Activated naive CD4-positive, alpha-beta T cell treated with anti-CD3 and anti-CD28 coated beads, Interleukin-2, amount 50 U/mL, for 72 hours (primary cell): Measurements from ENCODE around the gene DUSP14. TPM values are rescaled to one million over a fixed set of nuclear protein-coding genes. Genes with fewer than 3 reads are reported as not detected.
A peak's percentile ranks its signal among the peaks of the same experiment; 100 is the strongest.
"Not testable (repeated sequence)": the region's sequence is repeated elsewhere in the genome, so short reads cannot be mapped to it uniquely, and the experiment has no call there.

Source experiments
- ATAC-seq, 2 donors: fragments of 150-1000 bp; cut with Tn5 transposase; 2 replicates each; pipeline ENCODE4 v1.10.0; 2021; ENCODE audit warnings: mild to moderate bottlenecking in 2 of 2, moderate library complexity in 2 of 2
- DNase-seq, 2 donors: peaks; one replicate each; pipeline ENCODE4 v3.0.0; 2021 to 2022; ENCODE audit warnings: low spot score in 2 of 2
- H3K27ac Mint-ChIP-seq, 2 donors: one replicate each; pipeline ENCODE4 v1.8.0; 2022; ENCODE audit warnings: mild to moderate bottlenecking in 2 of 2, mixed read lengths in 2 of 2
- H3K36me3 Mint-ChIP-seq, 2 donors: one replicate each; pipeline ENCODE4 v1.8.0; 2022; ENCODE audit warnings: mixed read lengths in 2 of 2
- H3K9me3 Mint-ChIP-seq, 2 donors: one replicate each; pipeline ENCODE4 v1.8.0; 2022; ENCODE audit warnings: mixed read lengths in 2 of 2
- total RNA-seq, 2 donors: library from RNA; stranded (reverse); gene quantifications; one replicate each; pipeline ENCODE4 v1.2.3, GENCODE V29; 2022

The DUSP14 gene
- total RNA-seq, 2 donors from 2014 or later: 7.6 to 13.1 TPM

GRCh38 chr17:37502009-37502936 is 12.6 kb downstream of the DUSP14 start:
- no peak for ATAC-seq
- peak overlapping the region in 1 of 2 donors; percentile 36 for H3K27ac Mint-ChIP-seq
- H3K9me3 Mint-ChIP-seq: no peaks in the 10 kb centered on the region
- no peaks in the 10 kb centered on the region for H3K36me3 Mint-ChIP-seq
- no peak for DNase-seq

GRCh38 chr17:37503148-37503547 is 13.5 kb downstream of the DUSP14 start:
- no peaks in the 10 kb centered on the region for H3K36me3 Mint-ChIP-seq
- DNase-seq (no peak), ATAC-seq (no peak)
- no peaks in the 10 kb centered on the region for H3K9me3 Mint-ChIP-seq
- H3K27ac Mint-ChIP-seq: peak overlapping the region in 1 of 2 donors; percentile 60

- peak in 1 of 2 donors; percentile 37 for ATAC-seq
- H3K27ac Mint-ChIP-seq: no peak overlapping the region
- no peak for DNase-seq
Measured at GRCh38 chr17:37505333-37505732, 15.6 kb downstream of the DUSP14 start.

GRCh38 chr17:37506678-37507077 is 17.0 kb downstream of the DUSP14 start:
- no peaks in the 10 kb centered on the region for H3K9me3 Mint-ChIP-seq
- no peaks in the 10 kb centered on the region for H3K36me3 Mint-ChIP-seq
- peak in 1 of 2 donors; percentile 13 for DNase-seq
- ATAC-seq: peak in 1 of 2 donors; percentile 68
- H3K27ac Mint-ChIP-seq: peak overlapping the region in 1 of 2 donors; percentile 37

More at GRCh38 chr17:37505333-37505732, 15.6 kb downstream of the DUSP14 start:
- Mint-ChIP-seq H3K9me3 (no peaks in the 10 kb centered on the region), H3K36me3 (no peaks in the 10 kb centered on the region)

- no peak overlapping the region for H3K27ac Mint-ChIP-seq
- DNase-seq (no peak), ATAC-seq (no peak)
- H3K9me3 Mint-ChIP-seq: no peaks in the 10 kb centered on the region
- H3K36me3 Mint-ChIP-seq: no peaks in the 10 kb centered on the region
Measured at GRCh38 chr17:37507111-37507510, 17.4 kb downstream of the DUSP14 start.

GRCh38 chr17:37510056-37510455 is 20.4 kb downstream of the DUSP14 start:
- Mint-ChIP-seq H3K27ac (peak overlapping the region in 1 of 2 donors; percentile 37), H3K36me3 (peaks cover 0 to 5% of the 10 kb centered on the region in 2 donors), H3K9me3 (no peaks in the 10 kb centered on the region)
- no peak for ATAC-seq
- no peak for DNase-seq

- H3K27ac Mint-ChIP-seq: peak overlapping the region in 1 of 2 donors; percentile 20
- not testable (repeated sequence) for DNase-seq, H3K36me3 Mint-ChIP-seq, H3K9me3 Mint-ChIP-seq, ATAC-seq
Measured at GRCh38 chr17:37511642-37512041, 22.0 kb downstream of the DUSP14 start.

- DNase-seq (no peak), ATAC-seq (no peak)
- H3K36me3 Mint-ChIP-seq: peaks cover 0 to 5% of the 10 kb centered on the region in 2 donors
- no peaks in the 10 kb centered on the region for H3K9me3 Mint-ChIP-seq
- peak overlapping the region; percentile 20 to 51 for H3K27ac Mint-ChIP-seq
Measured at GRCh38 chr17:37512442-37513068, 22.9 kb downstream of the DUSP14 start.

GRCh38 chr17:37513711-37514110 is 24.0 kb downstream of the DUSP14 start:
- no peaks in the 10 kb centered on the region for H3K9me3 Mint-ChIP-seq
- DNase-seq: no peak
- ATAC-seq: no peak
- peaks cover 5% of the 10 kb centered on the region in 2 donors for H3K36me3 Mint-ChIP-seq
- no peak overlapping the region for H3K27ac Mint-ChIP-seq

- Mint-ChIP-seq H3K36me3 (peaks cover 5% of the 10 kb centered on the region in 2 donors), H3K9me3 (no peaks in the 10 kb centered on the region), H3K27ac (no peak overlapping the region)
- ATAC-seq: no peak
- DNase-seq: no peak
Measured at GRCh38 chr17:37516127-37516571, 26.5 kb downstream of the DUSP14 start.

GRCh38 chr17:37517881-37518280 is 28.2 kb downstream of the DUSP14 start:
- Mint-ChIP-seq H3K9me3 (no peaks in the 10 kb centered on the region), H3K36me3 (peaks cover 4 to 5% of the 10 kb centered on the region in 2 donors), H3K27ac (peak overlapping the region in 1 of 2 donors; percentile 25)
- ATAC-seq (no peak), DNase-seq (no peak)

- no peak for ATAC-seq
Measured at GRCh38 chr17:37518826-37519225, 29.1 kb downstream of the DUSP14 start.

GRCh38 chr17:37519251-37519985 is 29.7 kb downstream of the DUSP14 start:
- peaks cover 0 to 5% of the 10 kb centered on the region in 2 donors for H3K36me3 Mint-ChIP-seq
- no peak for ATAC-seq
- DNase-seq: no peak
- H3K9me3 Mint-ChIP-seq: no peaks in the 10 kb centered on the region
- peak overlapping the region in 1 of 2 donors; percentile 35 for H3K27ac Mint-ChIP-seq

More at GRCh38 chr17:37518826-37519225, 29.1 kb downstream of the DUSP14 start:
- Mint-ChIP-seq H3K27ac (peak overlapping the region in 1 of 2 donors; percentile 13), H3K36me3 (peaks cover 0 to 5% of the 10 kb centered on the region in 2 donors), H3K9me3 (no peaks in the 10 kb centered on the region)
- no peak for DNase-seq

GRCh38 chr17:37520174-37520573 is 30.5 kb downstream of the DUSP14 start:
- no peaks in the 10 kb centered on the region for H3K9me3 Mint-ChIP-seq
- peak overlapping the region; percentile 35 to 62 for H3K27ac Mint-ChIP-seq
- DNase-seq: no peak
- H3K36me3 Mint-ChIP-seq: peaks cover 0 to 5% of the 10 kb centered on the region in 2 donors
- ATAC-seq: no peak

GRCh38 chr17:37521821-37522220 is 32.1 kb downstream of the DUSP14 start:
- ATAC-seq (no peak), DNase-seq (no peak)
- Mint-ChIP-seq H3K9me3 (no peaks in the 10 kb centered on the region), H3K27ac (peak overlapping the region; percentile 35 to 58), H3K36me3 (peaks cover 0 to 5% of the 10 kb centered on the region in 2 donors)

GRCh38 chr17:37523715-37524219 is 34.1 kb downstream of the DUSP14 start:
- H3K9me3 Mint-ChIP-seq: no peaks in the 10 kb centered on the region
- H3K27ac Mint-ChIP-seq: peak overlapping the region; percentile 44 to 75
- no peak for DNase-seq
- no peak for ATAC-seq
- H3K36me3 Mint-ChIP-seq: no peaks in the 10 kb centered on the region
